Measurements from ENCODE around the gene PLEKHG7.

The PLEKHG7 gene

GRCh38 chr12:92739113-92739512, 36.3 kb downstream of the PLEKHG7 start:
- TF ChIP-seq EZH2phosphoT487 (conservative IDR thresholded peaks at IDR 0.05; ENCODE audit: low read length) (no peak), CTCF (IDR thresholded peaks at IDR 0.05; ENCODE audit: insufficient read depth, low read length, poor library complexity, severe bottlenecking) (no peak)
- Histone ChIP-seq H3K4me3 (ENCODE audit: insufficient read depth, low read length, poor library complexity, severe bottlenecking) (no peak overlapping the region), H3K27me3 (ENCODE audit: low read length) (no peaks in the 10 kb centered on the region), H3K9me3 (ENCODE audit: insufficient read depth, low read length) (no peaks in the 10 kb centered on the region), H3K36me3 (ENCODE audit: low read length) (no peaks in the 10 kb centered on the region), H3K9me2 (replicated peaks; ENCODE audit: insufficient read depth, low read length) (no peaks in the 10 kb centered on the region), H3K4me2 (ENCODE audit: low read depth, low read length, poor library complexity, severe bottlenecking) (no peak overlapping the region), H3K9ac (ENCODE audit: low read length) (no peak overlapping the region), H2AFZ (ENCODE audit: low read depth, low read length, severe bottlenecking) (no peak overlapping the region), H4K20me1 (ENCODE audit: low read depth, low read length) (no peaks in the 10 kb centered on the region), H3K27ac (ENCODE audit: low read depth, low read length) (no peak overlapping the region), H3K79me2 (ENCODE audit: insufficient read depth, low read length) (no peaks in the 10 kb centered on the region), H3F3A (ENCODE audit: insufficient read depth) (no peaks in the 10 kb centered on the region)

- Histone ChIP-seq H3K9ac (ENCODE audit: low read length) (no peak overlapping the region), H3K27ac (ENCODE audit: low read depth, low read length) (no peak overlapping the region), H3K4me2 (ENCODE audit: low read depth, low read length, poor library complexity, severe bottlenecking) (no peak overlapping the region), H2AFZ (ENCODE audit: low read depth, low read length, severe bottlenecking) (no peak overlapping the region), H3K4me3 (ENCODE audit: insufficient read depth, low read length, poor library complexity, severe bottlenecking) (no peak overlapping the region), H3K27me3 (ENCODE audit: low read length) (no peaks in the 10 kb centered on the region), H4K20me1 (ENCODE audit: low read depth, low read length) (no peaks in the 10 kb centered on the region), H3K9me3 (ENCODE audit: insufficient read depth, low read length) (no peaks in the 10 kb centered on the region), H3K9me2 (replicated peaks; ENCODE audit: insufficient read depth, low read length) (no peaks in the 10 kb centered on the region), H3F3A (ENCODE audit: insufficient read depth) (no peaks in the 10 kb centered on the region), H3K79me2 (ENCODE audit: insufficient read depth, low read length) (no peaks in the 10 kb centered on the region), H3K36me3 (ENCODE audit: low read length) (no peaks in the 10 kb centered on the region)
- no peak for TF ChIP-seq CTCF (IDR thresholded peaks at IDR 0.05; ENCODE audit: insufficient read depth, low read length, poor library complexity, severe bottlenecking)
- TF ChIP-seq EZH2phosphoT487 (conservative IDR thresholded peaks at IDR 0.05; ENCODE audit: low read length) = no peak
Measured at GRCh38 chr12:92740411-92740810, 37.6 kb downstream of the PLEKHG7 start.

- no peaks in the 10 kb centered on the region for H3F3A ChIP-seq (ENCODE audit: insufficient read depth)
- H3K9ac ChIP-seq (ENCODE audit: low read length) = no peak overlapping the region
- H2AFZ ChIP-seq (ENCODE audit: low read depth, low read length, severe bottlenecking) = no peak overlapping the region
- H3K4me2 ChIP-seq (ENCODE audit: low read depth, low read length, poor library complexity, severe bottlenecking) = no peak overlapping the region
- H3K4me3 ChIP-seq (ENCODE audit: insufficient read depth, low read length, poor library complexity, severe bottlenecking) = no peak overlapping the region
- no peaks in the 10 kb centered on the region for H4K20me1 ChIP-seq (ENCODE audit: low read depth, low read length)
- H3K36me3 ChIP-seq (ENCODE audit: low read length) = no peaks in the 10 kb centered on the region
- no peaks in the 10 kb centered on the region for H3K27me3 ChIP-seq (ENCODE audit: low read length)
- H3K27ac ChIP-seq (ENCODE audit: low read depth, low read length) = no peak overlapping the region
- no peaks in the 10 kb centered on the region for H3K79me2 ChIP-seq (ENCODE audit: insufficient read depth, low read length)
- no peaks in the 10 kb centered on the region for H3K9me2 ChIP-seq (replicated peaks; ENCODE audit: insufficient read depth, low read length)
- TF ChIP-seq CTCF (IDR thresholded peaks at IDR 0.05; ENCODE audit: insufficient read depth, low read length, poor library complexity, severe bottlenecking) (no peak), EZH2phosphoT487 (conservative IDR thresholded peaks at IDR 0.05; ENCODE audit: low read length) (no peak)
- H3K9me3 ChIP-seq (ENCODE audit: insufficient read depth, low read length) = no peaks in the 10 kb centered on the region
Measured at GRCh38 chr12:92743026-92743425, 40.2 kb downstream of the PLEKHG7 start.

All from SU-DHL-6 (cell line).